WTC11 (cell line): ENCODE data around the gene AQP7. TPM values are rescaled to one million over a fixed set of nuclear protein-coding genes. Genes with fewer than 3 reads are reported as not detected.
"Not testable (repeated sequence)": the region's sequence is repeated elsewhere in the genome, so short reads cannot be mapped to it uniquely, and the experiment has no call there.

ENCODE experiments used
- ATAC-seq: fragments of 200-7000 bp; cut with Tn5 transposase; 2 replicates; pipeline ENCODE4 v1.10.0; 2021; ENCODE audit warnings: mild to moderate bottlenecking, moderate library complexity
- CTCF ChIA-PET: fragments of 300-600 bp; sonication (Branson Sonifier 250); formaldehyde crosslinking; loops from one replicate; lab custom pipeline; 2021; ENCODE audit warnings: antibody characterized with exemption; lab: Charles Lee
- POLR2A ChIA-PET: fragments of 350-600 bp; sonication (Branson Sonifier 250); formaldehyde crosslinking; loops from one replicate; lab custom pipeline; 2021; ENCODE audit warnings: antibody characterized with exemption; lab: Charles Lee
- DNase-seq: peaks from one replicate; pipeline ENCODE4 v3.0.0; 2021; ENCODE audit warnings: low spot score
- H3K27ac Mint-ChIP-seq: 2 replicates; pipeline ENCODE4 v1.8.0; 2021; ENCODE audit warnings: mixed read lengths
- H3K27me3 Mint-ChIP-seq: 2 replicates; pipeline ENCODE4 v1.8.0; 2021; ENCODE audit warnings: low read depth, mild to moderate bottlenecking, moderate library complexity, mixed read lengths
- H3K36me3 Mint-ChIP-seq: 2 replicates; pipeline ENCODE4 v1.8.0; 2021; ENCODE audit warnings: mixed read lengths
- H3K4me1 Mint-ChIP-seq: 2 replicates; pipeline ENCODE4 v1.8.0; 2022; ENCODE audit warnings: mixed read lengths
- H3K4me3 Mint-ChIP-seq: 2 replicates; pipeline ENCODE4 v1.8.0; 2021; ENCODE audit warnings: mild to moderate bottlenecking, moderate library complexity, mixed read lengths
- H3K9me3 Mint-ChIP-seq: 2 replicates; pipeline ENCODE4 v1.8.0; 2021; ENCODE audit warnings: mixed read lengths
- GABPB1 ChIP-seq: sonication (generic); formaldehyde crosslinking; IDR thresholded peaks from 2 replicates; pipeline ENCODE4 v1.8.1; 2023; ENCODE audit warnings: mild to moderate bottlenecking, missing genetic modification reagents
- HMGA2 ChIP-seq: fragments of 250-450 bp; sonication (Bioruptor Pico); IDR thresholded peaks from 2 replicates; pipeline ENCODE4 v1.4.0; 2021; ENCODE audit warnings: mild to moderate bottlenecking, moderate library complexity
- NFE2L1 ChIP-seq: sonication (generic); formaldehyde crosslinking; IDR thresholded peaks from 2 replicates; pipeline ENCODE4 v1.8.1; 2023; ENCODE audit warnings: missing genetic modification reagents
- total RNA-seq: library from RNA; stranded (reverse); gene quantifications from 3 replicates; pipeline ENCODE4 v1.2.3, GENCODE V29; 2021
- TF ChIP-seq, protein P1 (sequence below): sonication (generic); formaldehyde crosslinking; IDR thresholded peaks from 2 replicates; pipeline ENCODE4 v1.8.0; 2022; ENCODE audit warnings: mild to moderate bottlenecking, missing genetic modification reagents

AQP7 gene
- total RNA-seq, 1 experiment from 2014 or later = 0.17 TPM

DNA sequence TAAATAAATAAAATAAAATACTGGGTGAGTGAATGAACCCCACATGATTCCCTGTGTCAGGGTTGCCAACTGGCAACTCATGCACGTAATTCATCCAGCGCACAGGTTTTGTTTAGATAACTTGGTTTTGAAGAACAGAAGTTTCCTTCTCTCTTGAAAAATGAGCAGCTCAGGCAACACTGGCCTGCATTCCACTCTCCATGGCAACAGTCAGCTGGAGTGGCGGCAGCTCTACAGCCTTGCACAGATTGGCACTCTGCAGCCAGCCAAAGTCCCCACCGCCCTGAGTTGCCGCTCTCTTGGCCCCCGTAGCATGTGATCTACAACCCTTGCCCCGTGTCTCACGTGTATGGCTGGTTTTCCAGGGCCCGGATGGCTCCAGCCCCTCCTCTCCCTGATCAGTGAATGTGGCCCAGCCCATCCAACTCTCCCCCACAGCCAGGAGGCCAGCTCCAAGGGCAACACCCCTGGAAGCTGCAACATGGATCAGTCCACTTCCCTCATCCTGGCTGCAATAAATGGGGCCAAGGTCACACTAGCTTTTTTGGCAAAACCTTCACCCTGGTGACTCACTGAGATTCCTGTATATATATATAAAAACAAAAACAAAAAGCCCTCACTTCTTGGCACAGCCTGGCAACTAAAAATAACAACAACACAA, 11.1 kb downstream of the AQP7 start:
- CTCF ChIA-PET = interaction anchor here (0.7 to 3.1 kb wide), 8 partner anchors 12 to 75 kb away, joined by 3 to 17 read pairs (median 4); partner anchors contain the start of gene AQP7
- not testable (repeated sequence) for H3K9me3 Mint-ChIP-seq, H3K36me3 Mint-ChIP-seq, ATAC-seq, H3K27me3 Mint-ChIP-seq, H3K27ac Mint-ChIP-seq
- peaks cover 28% of the 10 kb centered on the region for H3K4me1 Mint-ChIP-seq
- DNase-seq = peak; percentile 37
- TF ChIP-seq, protein P1, sequence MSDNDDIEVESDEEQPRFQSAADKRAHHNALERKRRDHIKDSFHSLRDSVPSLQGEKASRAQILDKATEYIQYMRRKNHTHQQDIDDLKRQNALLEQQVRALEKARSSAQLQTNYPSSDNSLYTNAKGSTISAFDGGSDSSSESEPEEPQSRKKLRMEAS (CRISPR knock-in tag) = 0 out of 2 replicates have a peak, but pooled peaks have one; percentile 33
- TF ChIP-seq, all 79 proteins: peak for 1; not testable (repeated sequence) for 78
- POLR2A ChIA-PET = interaction anchor here (1.2 kb wide), 1 partner anchor 10 kb away, joined by 3 read pairs; no protein-coding TSS in a partner anchor
- not testable (repeated sequence) for H3K4me3 Mint-ChIP-seq

DNA sequence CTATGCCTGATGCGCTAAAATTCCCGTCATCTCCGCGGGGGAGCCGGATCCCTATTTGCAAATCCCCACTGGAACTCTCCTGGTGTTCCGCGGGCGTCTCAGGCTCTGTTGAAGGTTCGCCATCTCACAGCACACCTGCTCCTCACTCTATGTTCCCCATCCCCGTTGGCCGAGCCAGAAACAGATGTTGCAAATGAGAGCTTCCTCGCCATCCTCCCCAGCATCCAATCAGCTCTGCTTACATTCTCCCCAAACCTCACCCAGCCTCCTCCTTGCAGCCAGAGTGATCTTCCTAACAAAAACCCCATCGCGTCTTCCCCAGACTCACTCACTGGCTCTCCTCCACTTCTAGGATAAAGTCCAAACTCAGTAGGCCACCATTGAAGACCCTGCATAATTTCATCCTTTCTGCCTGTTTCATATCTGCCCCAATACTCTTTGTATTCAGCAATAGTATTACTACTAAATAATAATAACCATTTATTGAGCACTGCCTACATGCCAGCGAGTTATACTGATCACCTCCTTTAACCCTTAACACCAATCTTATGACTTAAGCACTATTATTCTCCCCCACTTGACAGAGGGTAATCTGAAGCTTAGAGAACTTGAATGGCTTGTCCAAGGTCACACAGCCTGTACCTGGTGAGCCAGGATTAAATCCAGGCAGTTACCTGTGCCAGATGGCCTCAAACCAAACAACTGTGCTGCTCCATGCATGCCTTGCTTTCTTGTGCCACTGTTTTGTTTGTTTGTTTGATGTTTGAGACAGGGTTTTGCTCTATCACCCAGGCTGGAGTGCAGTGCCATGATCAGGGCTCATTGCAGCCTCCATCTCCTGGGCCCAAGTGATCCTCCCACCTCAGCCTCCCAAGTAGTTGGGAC, 14.0 kb downstream of the AQP7 start:
- DNase-seq (peak; percentile 33), ATAC-seq (peak; percentile 47)
- ChIA-PET POLR2A (no interaction called here), CTCF (interaction anchor here (0.6 to 1.2 kb wide), 2 partner anchors 13 to 65 kb away, joined by 3 to 7 read pairs; no protein-coding TSS in a partner anchor)
- Mint-ChIP-seq H3K36me3 (no peaks in the 10 kb centered on the region), H3K27ac (no peak overlapping the region), H3K27me3 (peaks cover 2% of the 10 kb centered on the region; the same call in 1 of the 2 replicates), H3K4me1 (peaks cover 26% of the 10 kb centered on the region), H3K4me3 (no peak overlapping the region), H3K9me3 (no peaks in the 10 kb centered on the region)
- no peak for TF ChIP-seq GABPB1 (CRISPR knock-in tag)
- no peak for TF ChIP-seq HMGA2 (CRISPR knock-in tag)
- TF ChIP-seq NFE2L1 (CRISPR knock-in tag) = no peak

DNA sequence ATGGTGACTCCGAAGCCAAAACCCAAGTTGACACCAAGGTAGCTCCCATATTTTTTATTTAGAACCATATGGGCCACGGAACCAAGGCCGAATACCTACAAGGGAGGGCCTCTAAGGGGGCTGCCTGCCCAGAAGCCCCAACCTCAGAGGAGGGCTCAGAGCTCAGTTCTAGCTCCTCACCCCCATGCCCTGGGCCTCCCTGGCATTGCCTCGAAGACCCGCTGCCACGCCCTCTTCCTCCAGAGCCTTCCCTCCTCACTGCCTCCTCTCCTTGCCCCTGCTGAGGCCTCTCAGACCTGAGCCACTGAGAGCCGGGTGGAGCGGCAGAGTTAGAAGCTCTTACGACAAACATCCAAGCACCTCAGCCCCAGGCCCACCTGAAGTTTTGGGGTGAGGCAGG, 15.4 kb downstream of the AQP7 start:
- H3K27ac Mint-ChIP-seq, POLR2A ChIA-PET, H3K4me3 Mint-ChIP-seq, DNase-seq, H3K9me3 Mint-ChIP-seq, H3K36me3 Mint-ChIP-seq, H3K27me3 Mint-ChIP-seq, ATAC-seq: not testable (repeated sequence)
- H3K4me1 Mint-ChIP-seq = peaks cover 31% of the 10 kb centered on the region
- CTCF ChIA-PET = interaction anchor here (1.1 kb wide), 1 partner anchor 13 kb away, joined by 3 read pairs; no protein-coding TSS in a partner anchor

DNA sequence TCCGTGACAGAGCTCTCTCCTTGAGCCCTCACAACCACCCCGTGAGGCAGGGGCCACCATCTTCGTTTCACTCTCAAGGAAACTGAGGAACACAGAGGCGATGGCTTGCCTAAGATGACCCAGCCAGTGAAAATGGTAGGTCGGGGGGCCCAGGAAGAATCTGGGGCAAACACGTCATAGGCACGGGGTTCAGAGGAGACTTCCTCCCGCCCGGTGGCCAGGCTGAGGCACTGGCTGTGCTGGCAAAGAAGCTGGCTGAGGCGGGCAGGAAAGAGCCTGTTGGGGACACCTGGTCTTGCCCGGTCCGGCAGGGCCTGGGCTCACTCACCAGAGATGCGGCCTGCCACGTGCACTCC, 15.7 kb downstream of the AQP7 start:
- H3K4me3 Mint-ChIP-seq, ATAC-seq, POLR2A ChIA-PET, H3K36me3 Mint-ChIP-seq, DNase-seq, H3K27me3 Mint-ChIP-seq, H3K9me3 Mint-ChIP-seq, H3K27ac Mint-ChIP-seq: not testable (repeated sequence)
- peaks cover 31% of the 10 kb centered on the region for H3K4me1 Mint-ChIP-seq
- CTCF ChIA-PET = interaction anchor here (1.1 kb wide), 1 partner anchor 13 kb away, joined by 3 read pairs; no protein-coding TSS in a partner anchor

DNA sequence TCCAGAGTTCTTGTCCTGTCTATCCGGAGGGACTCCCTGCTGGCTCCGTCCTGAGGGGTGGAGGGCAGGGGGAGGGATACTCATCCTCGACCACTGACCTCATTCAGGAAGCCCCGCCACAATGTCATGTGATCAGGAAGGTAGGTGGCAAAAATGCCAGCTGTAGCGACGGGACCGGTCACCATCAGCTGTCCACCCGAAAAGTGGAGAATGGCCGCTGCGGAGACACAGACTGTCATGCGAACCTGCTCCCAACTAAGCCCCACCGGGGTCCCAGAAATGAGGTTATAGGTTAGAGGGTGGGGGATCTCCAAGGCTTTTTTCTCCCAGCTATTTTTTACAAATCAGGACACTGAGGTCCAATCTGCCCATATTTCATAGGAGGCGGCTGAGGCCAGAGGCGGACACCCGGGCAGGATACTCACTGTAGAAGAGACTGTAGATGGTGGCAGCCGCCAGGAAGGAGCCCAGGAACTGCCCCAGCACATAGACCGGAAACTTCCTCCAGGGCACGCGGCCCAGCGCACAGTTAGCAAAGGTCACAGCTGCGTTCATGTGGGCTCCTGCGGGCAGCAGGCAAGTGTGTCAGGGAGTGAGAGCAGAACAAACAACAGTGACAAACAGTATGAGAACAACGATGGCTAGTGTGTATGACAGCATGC, 16.3 kb downstream of the AQP7 start:
- H3K4me1 Mint-ChIP-seq = peaks cover 27% of the 10 kb centered on the region
- DNase-seq, POLR2A ChIA-PET, H3K27me3 Mint-ChIP-seq, ATAC-seq, H3K36me3 Mint-ChIP-seq, H3K27ac Mint-ChIP-seq, H3K9me3 Mint-ChIP-seq, H3K4me3 Mint-ChIP-seq: not testable (repeated sequence)
- CTCF ChIA-PET = interaction anchor here (1.1 kb wide), 1 partner anchor 12 kb away, joined by 3 read pairs; no protein-coding TSS in a partner anchor

DNA sequence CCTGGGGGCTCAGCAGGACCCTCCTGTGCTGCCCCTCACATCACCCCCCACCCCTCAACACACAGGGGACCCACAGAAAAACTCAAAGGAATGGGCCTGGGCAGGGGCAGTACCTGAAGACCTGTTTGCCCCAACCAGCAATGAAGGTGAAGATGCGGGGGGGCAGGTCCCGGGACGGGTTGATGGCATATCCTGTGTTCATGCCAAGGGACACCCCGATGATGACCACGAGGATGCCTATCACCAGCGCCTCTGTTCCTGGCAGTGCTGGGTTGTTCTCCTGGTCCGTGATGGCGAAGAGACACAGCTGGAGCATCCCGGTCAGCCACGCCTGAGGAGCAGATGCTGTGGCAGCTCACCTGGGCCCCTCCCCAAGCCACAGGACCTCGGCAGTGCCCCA, 16.8 kb downstream of the AQP7 start:
- POLR2A ChIA-PET, CTCF ChIA-PET: not testable (repeated sequence)

DNA sequence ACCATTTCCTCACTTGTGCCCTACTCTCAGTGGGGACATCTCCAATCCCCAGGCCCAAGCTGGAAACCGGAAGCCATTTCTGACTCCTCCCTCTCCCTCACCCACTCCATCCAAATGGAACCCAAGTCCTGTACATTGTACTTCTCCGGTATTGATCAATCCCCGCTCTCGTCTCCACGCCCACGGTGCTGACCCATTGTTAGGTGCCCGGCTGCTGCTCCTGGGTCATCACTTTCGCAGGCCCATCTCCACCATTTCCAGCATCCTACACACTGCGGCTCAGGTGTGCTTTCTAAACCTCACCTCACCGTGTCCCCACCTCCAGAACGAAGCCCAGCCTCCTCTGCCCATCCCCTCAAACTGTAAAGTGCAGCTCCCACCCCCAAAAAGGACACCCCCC, 19.0 kb downstream of the AQP7 start:
- POLR2A ChIA-PET, H3K4me3 Mint-ChIP-seq, DNase-seq, H3K27ac Mint-ChIP-seq, ATAC-seq, H3K27me3 Mint-ChIP-seq, H3K9me3 Mint-ChIP-seq, H3K36me3 Mint-ChIP-seq: not testable (repeated sequence)
- CTCF ChIA-PET = interaction anchor here (5.0 kb wide), 1 partner anchor 69 kb away, joined by 43 read pairs; no protein-coding TSS in a partner anchor
- peaks cover 24% of the 10 kb centered on the region for H3K4me1 Mint-ChIP-seq

More for the DNA sequence above, 16.8 kb downstream of the AQP7 start:
- H3K27me3 Mint-ChIP-seq, H3K4me3 Mint-ChIP-seq, DNase-seq, ATAC-seq, H3K27ac Mint-ChIP-seq, H3K9me3 Mint-ChIP-seq, H3K36me3 Mint-ChIP-seq: not testable (repeated sequence)
- H3K4me1 Mint-ChIP-seq = peaks cover 32% of the 10 kb centered on the region
